Measurements from ENCODE around the gene PHLDA3. TPM values are rescaled to one million over a fixed set of nuclear protein-coding genes. Genes with fewer than 3 reads are reported as not detected.

PHLDA3 gene
- 74.8 and 126 TPM in 2 replicates for total RNA-seq (2014; rRNA removed)
- polyA plus RNA-seq (2012) = 124 TPM

GRCh38 chr1:201468844-201469644 lies at the start of gene PHLDA3:
TSS of gene PHLDA3 (minus strand) at chr1:201469188. CDS start at chr1:201468786, 402 bp downstream.
- DNase-seq (ENCODE audit: low read depth) = peak; percentile 87

GRCh38 chr1:201518071-201518470 lies 49.1 kb upstream of the PHLDA3 start:
- no peak for DNase-seq (ENCODE audit: low read depth)

GRCh38 chr1:201517631-201518030 lies 48.6 kb upstream of the PHLDA3 start:
- DNase-seq (ENCODE audit: low read depth) = no peak

GRCh38 chr1:201516511-201517127 lies 47.6 kb upstream of the PHLDA3 start:
- DNase-seq (ENCODE audit: low read depth) = no peak

- DNase-seq (ENCODE audit: low read depth) = no peak
These were observed 46.9 kb upstream of the PHLDA3 start for GRCh38 chr1:201515895-201516294.

- DNase-seq (ENCODE audit: low read depth) = no peak
These were observed 46.2 kb upstream of the PHLDA3 start for GRCh38 chr1:201515062-201515750.

DNA sequence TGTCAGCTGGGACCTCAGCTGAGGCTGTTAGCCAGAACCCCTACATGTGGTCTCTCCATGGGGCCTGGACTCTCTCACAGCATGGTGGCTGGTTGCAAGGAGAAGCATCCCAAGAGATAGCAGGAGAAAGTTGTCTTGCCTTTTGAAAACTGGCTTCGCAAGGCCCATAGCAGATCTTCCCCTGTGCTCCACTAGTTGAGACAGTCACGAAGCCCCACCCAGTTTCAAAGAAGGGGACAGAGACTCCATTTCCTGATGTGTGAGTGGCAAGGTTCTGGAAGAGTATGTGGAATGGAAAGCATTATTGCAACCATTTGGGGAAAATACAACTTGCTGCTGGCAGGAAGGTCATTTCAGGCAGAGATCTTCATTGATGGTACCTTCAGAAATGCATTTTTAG lies 45.5 kb upstream of the PHLDA3 start:
- DNase-seq (ENCODE audit: low read depth) = no peak

- no peak for DNase-seq (ENCODE audit: low read depth)
These were observed 44.7 kb upstream of the PHLDA3 start for GRCh38 chr1:201513498-201514243.

GRCh38 chr1:201511941-201512539 lies 43.1 kb upstream of the PHLDA3 start:
- DNase-seq (ENCODE audit: low read depth) = peak; percentile 53

DNA sequence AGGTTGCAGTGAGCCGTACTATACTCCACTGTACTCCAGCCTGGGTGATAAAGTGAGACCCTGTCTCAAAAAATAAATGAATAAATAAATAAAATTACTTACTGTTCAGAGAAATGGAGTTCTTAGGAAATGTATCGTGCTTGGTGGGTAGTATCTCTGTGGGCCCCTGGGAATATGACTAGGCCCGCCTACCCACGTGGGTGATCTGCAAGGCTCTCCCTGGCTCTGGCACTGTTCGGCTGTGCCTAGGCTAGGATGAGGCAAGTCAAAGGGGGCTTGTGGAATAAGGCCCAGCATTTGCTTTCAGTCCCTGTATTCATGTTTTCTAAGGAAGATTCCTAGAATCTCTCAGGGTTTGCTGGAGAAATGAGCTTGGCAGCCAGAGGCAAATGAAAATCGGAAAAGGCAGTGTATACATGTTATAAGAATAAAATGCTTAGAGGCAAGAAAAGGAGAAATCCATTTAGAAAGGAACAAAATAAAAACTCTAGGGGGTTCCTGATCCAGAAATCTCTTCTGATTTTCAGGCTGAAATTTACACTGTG lies 42.5 kb upstream of the PHLDA3 start:
- no peak for DNase-seq (ENCODE audit: low read depth)

DNA sequence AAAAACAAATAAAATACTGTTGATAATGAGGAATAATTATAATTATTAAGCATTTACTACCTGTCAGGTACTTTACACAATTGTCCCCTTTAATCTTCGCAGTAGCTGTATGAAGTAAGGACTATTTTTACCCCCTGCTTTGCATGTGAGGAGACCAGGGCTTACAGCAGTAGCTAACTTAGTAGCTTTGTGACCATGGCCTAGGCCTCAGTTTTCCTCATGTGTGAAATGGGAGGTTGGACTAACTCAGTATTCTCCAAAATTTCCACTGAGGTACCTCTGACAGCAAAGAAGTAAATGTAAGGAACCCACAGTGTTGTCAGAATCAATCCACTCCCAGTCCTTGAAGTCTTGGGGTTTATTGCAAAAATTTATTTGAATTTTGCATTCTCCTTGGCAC lies 41.7 kb upstream of the PHLDA3 start:
- no peak for DNase-seq (ENCODE audit: low read depth)

DNA sequence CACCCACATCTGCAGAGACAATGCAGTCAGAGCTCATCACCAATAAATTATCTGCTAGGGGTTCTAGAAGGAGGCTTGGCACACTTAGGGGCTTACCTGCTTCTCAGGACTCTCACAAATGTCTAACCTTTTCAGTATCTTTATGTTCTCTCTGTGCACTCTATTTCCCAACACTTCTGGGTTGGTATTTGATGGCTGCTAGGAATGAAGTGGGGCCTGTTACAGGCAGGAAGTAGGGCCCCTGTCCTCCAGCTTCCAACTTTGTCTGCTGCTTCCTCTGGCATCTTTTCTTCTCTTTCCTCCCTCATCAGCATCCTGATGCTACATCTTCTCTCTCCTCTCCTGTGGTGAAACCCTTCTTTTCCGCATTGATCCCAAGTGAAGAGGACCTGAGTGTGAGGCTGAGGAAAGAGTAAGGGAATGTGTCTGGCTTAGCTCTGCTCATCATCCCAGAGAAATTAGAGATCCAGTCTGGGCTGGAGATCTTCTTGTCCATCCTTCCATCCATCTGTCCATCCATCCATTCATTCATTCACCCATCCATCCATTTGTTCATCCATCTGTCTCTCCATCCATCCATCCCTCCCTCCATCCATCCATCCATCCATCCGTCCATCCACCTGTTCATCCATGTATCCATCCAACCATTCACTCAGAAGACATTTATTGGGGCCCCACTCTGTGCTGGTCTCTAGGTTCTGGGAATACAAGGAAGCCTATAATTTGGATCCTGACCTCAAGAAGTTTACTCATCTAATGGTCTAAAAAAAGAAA lies 40.8 kb upstream of the PHLDA3 start:
- DNase-seq (ENCODE audit: low read depth) = no peak

- DNase-seq (ENCODE audit: low read depth) = no peak
These were observed 39.8 kb upstream of the PHLDA3 start for GRCh38 chr1:201508809-201509208.

DNA sequence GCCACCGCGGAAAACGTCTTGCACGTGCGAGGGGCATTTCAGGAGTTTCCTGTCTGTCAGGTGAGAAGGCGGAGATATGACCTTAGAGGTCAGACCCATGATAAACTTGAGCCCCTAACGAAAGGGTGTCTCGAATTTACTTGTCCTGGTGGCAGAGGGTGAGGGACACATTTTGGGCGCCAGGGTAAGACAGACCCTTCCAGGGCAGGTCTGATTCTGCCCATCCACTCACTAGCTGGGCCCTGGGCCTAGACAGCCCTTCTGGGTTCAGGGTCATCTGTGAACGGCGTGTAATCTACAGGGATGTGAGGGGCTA lies 38.3 kb upstream of the PHLDA3 start:
- no peak for DNase-seq (ENCODE audit: low read depth)

DNA sequence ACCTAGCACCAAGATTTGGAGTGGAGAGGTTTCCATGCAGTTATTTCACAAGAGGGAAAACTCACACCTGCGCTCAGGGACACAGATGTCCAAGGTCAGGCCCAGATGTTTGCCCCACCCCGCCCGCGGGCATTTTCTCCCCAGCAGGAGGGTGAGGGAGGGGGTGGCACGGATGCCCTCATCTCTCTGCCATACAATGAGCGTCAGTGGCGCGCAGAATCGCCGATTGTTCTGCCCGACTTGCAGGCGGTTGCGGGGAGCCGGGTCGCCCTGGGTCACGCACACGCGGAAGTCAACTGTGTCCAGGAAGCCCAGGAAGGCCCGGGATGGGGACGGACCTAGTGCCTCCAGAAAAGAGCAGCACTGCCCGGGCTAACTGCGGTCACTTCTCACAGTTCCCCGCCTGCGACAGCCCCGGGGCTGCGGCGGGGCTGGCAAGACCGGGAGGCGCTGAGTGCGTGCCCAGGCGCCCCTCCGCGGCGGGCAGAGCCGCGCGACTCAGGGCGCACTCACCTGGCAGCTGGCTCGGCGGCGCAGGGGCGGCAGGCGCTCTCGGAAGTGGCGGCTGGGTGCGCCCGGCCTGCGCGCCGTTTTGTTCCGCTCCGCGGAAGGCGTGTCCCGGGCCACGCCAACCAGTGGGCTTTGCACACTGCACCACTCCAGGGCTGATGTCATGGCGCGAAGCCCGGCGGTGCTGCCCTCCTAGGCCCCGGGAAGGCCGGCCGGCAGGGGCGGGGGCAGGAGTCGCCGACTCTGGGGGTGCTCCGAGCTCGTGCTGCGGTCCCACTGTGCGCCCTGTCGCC lies 37.8 kb upstream of the PHLDA3 start, which contains the start of gene CSRP1:
Gene CSRP1 (minus strand): TSS at position 567 of the 803 bp plus-strand sequence. CDS start 10,820 bp downstream, outside the sequence.
- peak; percentile 72 for DNase-seq (ENCODE audit: low read depth)

- no peak for DNase-seq (ENCODE audit: low read depth)
These were observed 37.1 kb upstream of the PHLDA3 start for GRCh38 chr1:201506092-201506491.

GRCh38 chr1:201505503-201505890 lies 36.5 kb upstream of the PHLDA3 start:
- peak; percentile 63 for DNase-seq (ENCODE audit: low read depth)

DNA sequence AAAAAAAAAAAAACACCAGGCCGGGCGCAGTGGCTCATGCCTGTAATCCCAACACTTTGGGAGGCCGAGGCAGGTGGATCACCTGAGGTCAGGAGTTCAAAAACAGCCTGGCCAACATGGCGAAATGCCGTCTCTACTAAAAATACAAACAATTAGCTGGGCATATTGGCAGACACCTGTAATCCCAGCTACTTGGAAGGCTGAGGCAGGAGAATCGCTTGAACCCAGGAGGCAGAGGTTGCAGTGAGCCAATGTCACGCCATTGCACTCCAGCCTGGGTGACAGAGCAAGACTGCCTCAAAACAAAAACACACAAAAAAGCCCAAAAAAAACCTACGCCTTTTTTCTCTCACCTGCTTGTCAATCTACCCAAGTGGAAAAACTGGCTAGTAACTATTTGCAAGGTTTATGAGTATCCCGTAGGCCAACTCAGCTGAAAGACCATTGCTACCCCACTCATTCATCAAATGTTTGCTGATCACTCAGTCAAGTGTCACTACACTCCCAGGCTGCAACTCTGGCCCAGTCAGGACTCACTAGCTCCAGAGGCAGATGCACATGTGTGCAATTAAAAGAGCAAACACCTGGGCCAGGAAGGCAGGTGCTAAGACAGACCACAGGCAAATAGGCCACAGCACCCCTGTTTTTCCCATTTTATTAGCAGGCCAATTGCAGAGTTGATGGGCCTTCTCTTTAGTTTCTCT lies 36.0 kb upstream of the PHLDA3 start:
- DNase-seq (ENCODE audit: low read depth) = no peak

DNA sequence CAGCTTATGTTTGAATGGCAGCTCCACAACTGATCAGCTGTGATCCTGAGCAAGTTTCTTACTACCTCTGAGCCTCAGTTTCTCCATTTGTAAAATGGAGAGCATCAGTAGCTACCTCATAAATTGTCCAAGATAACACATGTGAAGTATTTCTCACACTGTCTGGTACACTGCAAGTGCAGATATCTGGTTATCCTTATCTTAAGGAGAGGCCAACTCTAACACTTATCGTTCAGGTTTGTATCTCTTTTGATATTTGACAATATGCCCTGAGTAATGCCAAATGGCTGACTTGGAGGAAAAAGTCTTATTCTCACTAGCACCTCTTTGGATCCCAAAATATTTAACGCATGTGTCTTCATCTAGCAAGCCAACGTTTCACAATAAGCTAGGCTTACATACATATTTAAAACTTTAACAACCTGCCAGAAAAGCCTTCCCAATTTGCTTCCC lies 35.2 kb upstream of the PHLDA3 start:
- no peak for DNase-seq (ENCODE audit: low read depth)
